Hematopoietic multipotent progenitor cell treated with erythropoietin and hydrocortisone succinate and interleukin-3 and kit ligand, for 6 days (in vitro differentiated cells): ENCODE data around the gene ARL5A.
"Not testable (repeated sequence)": the region's sequence is repeated elsewhere in the genome, so short reads cannot be mapped to it uniquely, and the experiment has no call there.

Source experiments
- DNase-seq: peaks from one replicate; pipeline ENCODE4 v3.0.0-alpha.2; 2015

The ARL5A gene

DNA sequence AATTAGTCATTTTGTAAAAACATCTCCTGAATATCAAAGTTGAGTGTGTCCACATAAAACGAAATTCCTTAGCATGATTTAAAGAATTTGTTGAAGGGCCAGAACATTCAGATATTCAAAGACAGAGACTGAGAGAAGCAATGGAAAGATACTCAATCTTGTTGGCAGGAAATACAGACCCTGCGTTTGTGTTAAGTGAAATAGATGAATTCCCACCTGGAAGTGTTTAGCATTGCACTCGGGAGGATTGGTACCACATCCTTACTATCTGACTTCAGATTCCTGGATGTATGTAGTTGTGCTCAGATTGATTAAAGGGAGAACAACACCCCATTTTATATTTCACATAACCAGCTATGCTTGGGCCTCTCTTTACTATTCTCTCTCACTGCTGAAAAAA lies 9.7 kb upstream of the ARL5A start:
- DNase-seq: no peak

DNA sequence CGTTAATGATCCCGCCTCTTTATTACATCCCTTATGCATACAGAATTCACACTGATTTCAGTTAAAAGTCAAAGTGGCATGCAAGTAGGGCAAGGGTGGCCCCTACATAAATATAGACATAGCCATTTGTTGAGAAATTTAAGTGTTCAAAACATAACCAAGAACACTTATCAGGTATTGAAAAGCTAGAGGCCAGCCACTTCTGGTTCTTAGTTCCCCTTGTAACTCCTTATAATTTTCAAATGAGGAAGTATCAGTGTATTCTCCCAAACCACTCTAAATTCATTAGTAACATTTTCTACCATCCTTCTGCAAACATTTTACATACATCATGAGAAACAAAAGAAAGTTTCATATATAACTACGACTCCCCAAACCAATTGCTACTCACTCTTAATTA lies 5.8 kb upstream of the ARL5A start:
- DNase-seq: peak; percentile 42

DNA sequence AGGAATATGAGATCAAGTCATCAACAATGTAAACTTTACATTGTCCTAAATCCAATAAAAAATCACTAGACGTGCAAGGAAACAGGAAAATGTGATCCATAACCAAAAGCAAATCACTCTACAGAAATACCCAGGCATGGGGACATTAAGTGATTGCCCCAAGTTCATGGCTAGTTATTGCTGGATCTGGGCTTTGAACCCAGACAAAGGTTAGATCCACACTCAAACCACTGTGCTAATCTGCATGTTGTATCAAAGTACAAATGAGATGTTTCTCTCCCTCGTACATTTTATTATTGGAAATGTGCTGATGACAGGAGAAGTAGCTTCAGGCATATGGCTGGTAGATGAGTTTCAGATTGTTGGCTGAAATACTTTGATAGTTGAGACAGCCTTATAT lies 2.7 kb upstream of the ARL5A start:
- no peak for DNase-seq

DNA sequence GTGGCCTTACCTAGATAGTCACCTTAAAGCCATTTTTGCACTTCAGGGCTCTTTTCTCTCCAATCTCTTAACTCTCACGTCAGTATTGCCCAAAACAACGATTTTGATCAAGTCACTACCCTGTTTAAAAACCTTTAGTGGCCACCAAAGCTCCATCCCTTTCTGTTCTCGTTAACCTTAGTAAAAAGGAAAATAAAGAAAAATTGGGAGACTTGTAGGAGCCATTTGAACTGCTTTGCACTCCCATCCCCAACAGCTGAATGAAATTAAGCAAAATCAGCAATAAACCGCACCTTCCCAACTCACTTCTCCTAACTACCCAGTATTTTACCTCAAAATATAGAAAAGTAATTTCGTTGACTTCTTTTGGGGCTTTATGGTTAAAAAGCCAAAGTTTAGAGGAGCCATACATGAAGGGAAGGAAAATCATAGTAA lies 686 bp upstream of the ARL5A start:
- DNase-seq: no peak

DNA sequence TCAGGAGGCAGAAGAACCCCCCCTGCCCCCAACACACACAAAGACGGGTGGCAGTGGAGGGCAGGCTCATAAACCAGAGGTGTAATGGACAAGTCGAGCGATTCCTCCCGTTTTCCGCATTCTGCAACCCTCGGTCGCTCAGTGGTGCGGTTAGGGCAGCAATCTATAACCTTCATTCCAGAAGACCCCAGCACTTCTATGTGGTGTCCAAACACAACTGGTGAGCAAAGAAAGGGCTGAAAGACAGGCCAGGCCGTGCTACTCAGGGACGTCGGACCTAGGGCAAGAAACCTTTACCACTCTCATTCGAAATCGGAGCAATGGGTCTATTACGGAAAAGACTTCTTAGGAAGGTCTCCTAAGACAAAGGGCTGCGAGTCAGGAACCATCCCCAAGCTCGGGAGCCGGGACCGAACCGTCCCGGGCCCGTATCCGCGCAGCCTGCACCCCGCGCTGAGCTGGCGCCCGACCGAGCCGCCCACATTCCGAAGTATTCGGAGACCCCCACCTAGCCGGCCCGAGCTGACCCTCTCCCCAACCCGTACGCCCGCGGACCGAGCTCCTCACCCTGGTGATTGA lies 568 bp downstream of the ARL5A start:
- peak; percentile 56 for DNase-seq

DNA sequence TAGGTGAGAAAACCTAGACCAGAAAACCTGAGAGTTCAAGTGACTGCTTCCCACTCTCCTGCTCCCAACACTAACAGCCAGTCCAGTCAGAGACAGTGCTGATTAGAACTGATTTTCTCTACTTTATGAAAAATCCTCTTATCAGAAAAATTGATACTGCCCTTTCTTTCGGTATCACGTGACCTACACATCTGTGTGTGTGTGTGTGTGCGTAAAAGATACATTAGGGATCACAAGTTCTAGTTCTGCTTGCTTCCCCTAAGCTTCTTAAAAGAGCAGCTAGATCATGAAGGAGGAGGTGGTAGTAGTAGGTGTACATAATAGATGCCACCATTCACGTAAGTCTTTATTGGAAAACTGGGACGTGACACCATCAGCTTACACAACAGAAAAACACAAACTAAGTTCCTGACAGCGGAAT lies 1.5 kb downstream of the ARL5A start:
- peak; percentile 68 for DNase-seq

DNA sequence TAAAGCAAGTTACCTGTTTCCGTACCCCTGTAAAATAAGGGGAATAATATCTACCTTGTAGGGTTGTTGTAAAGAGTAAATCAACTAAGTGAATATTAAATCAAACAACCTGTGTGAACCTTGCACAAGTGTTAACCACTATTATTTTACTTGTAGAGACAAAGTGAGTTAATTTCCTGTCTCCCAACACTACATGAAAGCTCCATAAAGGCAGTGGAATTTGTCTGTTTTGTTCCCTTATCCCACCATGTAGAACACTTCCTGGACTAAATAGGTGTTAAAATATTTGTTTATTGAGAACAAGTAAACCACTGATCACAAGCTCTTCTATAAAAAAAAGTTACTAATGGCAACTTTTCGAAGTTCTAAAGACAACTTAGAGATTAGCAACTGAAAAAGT lies 3.3 kb downstream of the ARL5A start:
- no peak for DNase-seq

DNA sequence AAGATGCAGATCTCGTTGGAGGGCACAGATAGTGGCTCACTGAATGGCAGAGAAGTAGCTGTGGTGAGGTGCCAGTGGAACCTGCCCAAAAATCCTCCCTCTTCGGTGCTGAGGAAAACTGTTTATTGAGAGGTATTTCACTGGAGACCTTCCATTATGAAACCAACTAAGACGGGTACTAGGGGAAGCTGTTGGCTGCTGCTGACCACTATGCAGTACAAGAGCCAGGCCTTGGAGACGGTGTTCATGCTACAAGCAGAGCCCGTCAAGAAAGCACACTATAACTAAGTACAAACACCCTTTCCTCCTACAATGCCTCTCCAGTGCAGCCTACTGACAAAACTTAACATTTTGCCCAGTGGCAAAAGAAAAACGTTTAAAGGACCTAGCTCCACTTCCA lies 4.6 kb downstream of the ARL5A start:
- peak; percentile 25 for DNase-seq

DNA sequence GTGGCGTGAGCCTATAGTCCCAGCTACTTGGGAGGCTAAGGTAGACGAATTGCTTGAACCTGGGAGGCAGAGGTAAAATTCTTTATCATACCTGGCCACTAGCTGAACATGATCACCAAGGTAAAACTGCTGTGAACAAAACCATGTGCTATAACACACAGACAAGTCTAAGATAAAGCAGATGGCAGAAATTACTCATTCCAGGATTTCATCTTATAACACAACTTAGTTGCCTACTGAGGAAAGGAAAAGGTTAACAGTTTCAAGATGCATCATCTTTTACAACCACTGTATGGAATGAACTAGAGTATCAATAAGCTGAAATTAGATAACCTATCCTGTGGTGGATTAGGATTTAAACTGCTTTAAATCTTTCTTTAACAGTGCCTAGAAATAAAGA lies 8.3 kb downstream of the ARL5A start:
- no peak for DNase-seq

DNA sequence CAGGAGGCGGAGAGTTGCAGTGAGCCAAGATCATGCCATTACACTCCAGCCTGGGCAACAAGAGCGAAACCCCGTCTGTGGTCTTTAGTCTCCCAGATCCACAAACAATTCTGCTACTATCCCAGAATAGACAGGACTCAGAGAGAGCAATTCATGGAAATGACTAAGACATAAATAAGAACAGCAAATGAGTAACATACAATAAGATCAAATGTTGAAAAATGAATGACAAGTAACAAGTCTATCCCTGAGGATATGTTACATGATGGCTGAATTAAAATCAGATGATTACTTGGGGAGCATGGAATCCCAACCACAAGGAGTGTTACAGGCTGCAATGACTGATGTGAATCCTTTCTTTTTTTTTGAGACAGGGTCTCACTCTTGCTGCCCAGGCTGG lies 10.3 kb downstream of the ARL5A start:
- no peak for DNase-seq

DNA sequence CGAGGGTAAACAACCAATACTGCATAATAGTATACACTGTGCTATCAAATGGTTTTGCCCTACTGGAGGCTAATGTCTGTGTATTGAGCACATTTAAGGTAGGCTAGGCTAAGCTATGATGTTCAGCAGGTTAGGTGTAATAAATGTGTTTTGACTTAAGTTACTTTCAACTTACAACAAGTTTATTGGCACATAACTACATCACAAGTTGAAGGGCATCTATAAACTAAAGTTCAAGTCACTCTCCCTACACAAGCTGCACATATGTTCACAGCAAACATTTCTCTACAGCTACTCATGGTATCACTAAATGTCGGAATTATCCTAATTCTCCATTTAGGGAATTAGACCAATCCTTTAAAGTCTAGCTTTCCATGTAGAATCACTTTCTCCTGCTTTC lies 11.4 kb downstream of the ARL5A start:
- DNase-seq: no peak

DNA sequence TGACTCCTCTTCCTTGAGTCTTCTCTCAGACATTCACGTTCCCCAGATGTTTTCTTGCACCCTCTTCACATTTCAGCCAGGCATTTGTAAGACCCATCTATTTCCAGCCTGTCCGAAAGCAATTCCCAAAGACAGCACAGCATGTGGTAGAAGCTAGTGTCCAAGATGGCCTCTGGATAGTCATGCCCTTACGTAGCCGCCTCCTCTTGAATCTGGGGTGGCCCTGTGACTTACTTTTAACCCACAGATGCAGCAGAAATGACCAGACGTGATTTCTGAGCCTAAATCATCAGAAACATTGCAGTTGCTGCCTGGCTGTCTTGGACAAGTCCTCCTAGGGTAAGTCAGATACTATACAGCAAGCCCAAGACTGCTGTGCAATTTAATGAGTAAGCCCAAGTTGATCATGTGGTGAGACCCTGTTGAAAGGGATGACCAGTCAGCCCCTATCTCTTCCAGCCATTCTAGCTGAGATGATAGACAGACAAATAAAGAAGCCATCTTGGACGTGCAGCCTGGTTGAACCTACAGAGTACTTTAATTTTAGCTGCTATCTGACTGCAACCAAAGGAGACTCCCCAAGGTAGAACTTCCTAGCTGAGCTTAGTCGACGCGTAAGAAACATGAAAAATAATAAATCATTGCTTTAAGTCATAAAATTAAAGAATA lies 12.3 kb downstream of the ARL5A start:
- no peak for DNase-seq

DNA sequence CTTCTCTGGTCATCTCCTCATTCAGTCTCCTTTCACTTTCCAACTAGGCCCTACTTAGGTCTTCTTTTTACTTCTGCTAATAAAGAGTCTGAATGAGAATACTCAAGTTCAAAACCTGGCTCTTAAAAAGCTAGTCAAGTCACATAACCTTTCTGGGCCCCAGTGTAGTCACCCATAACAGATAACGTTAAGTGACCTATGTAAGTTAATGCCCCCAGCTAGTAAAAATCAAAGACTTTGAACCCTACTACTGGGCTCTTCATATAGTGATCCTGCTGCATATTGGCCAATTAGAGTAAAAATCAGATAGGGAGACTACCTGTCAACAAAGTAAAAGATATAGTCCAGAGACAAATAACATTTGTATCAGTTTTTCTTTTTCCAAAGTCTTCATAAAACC lies 17.7 kb downstream of the ARL5A start:
- DNase-seq: no peak

DNA sequence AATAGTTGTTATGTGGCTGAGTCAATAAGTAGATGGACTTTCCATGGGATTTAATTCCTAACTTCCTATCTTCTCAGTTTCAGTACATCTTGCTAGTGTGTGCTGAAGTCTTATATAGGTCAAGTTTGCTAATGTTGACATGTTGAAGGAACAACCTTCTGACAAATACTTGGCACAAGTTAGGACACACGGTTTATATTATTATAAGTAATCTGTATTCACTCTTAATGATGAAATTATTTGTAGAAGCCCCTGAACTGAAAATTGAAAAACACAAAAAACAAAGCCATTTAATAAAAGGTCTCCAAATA lies 19.2 kb downstream of the ARL5A start:
- no peak for DNase-seq

DNA sequence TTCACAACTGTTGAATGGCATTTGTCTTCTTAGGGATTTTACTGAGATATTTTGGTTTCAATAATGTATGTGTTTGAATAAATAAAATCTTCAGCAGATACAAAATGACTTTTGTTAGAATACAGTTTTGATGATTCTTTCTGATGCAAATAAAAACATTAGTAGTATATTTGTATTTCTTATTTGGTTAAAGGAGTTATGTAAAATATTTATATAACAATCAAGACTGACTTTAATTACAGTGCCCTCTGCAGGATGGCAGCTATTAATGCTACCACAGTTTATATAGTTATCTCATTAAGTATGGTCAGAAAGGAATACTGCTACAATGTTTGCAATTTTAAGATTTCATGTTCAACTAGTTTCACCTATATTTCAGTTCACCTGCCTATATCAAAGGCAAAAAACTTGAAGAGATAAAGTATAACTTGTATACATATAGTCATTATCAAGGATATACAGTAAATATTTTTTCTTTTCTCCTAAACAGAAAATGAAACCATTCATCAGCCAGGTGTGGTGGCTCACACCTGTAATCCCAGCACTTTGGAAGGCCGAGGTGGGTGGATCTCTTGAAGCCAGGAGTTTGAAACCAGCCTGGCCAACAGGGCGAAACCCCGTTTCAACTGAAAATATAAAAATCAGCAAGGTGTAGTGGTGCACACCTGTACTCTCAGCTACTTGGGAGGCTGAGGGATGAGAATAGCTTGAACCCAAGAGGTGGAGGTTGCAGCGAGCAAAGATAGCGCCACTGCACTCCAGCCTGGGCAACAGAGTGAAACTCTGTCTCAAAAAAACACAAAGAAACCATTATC lies 19.8 kb downstream of the ARL5A start:
- peak; percentile 67 for DNase-seq

DNA sequence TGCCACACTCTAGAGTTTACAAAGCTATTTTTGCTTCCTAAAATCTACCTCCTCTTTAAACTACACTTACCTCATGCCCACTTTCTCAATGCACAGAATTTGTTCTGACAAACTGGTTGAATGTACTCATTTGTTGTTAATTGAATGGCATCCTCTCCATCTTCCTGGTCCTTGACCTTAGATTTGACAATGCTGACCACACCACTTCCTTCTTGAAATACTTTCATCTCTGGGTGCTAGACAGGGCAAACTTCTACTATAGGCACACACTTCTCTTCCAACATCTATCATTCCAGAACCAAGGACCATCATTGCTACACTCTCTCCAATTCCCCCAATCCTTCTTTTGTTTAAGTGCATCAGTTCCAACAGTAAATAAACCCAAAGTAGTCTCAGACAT lies 22.3 kb downstream of the ARL5A start:
- no peak for DNase-seq

DNA sequence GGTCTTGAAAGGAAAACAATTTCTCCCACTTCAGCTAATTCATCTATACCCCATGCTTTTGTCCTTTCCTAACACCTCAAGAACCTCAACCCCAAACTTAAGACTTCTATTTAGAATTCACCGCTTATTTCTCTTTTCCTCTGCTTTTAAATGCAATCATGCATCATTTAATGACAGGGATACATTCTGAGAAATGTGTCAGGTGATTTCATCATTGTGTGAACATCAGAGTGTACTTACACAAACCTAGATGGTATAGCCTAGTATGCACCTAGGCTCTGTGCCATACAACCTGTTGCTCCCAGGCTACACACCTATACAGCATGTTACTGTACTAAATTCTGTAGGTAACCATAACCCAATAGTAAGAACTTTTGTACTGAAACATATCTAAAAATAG lies 22.9 kb downstream of the ARL5A start:
- no peak for DNase-seq

DNA sequence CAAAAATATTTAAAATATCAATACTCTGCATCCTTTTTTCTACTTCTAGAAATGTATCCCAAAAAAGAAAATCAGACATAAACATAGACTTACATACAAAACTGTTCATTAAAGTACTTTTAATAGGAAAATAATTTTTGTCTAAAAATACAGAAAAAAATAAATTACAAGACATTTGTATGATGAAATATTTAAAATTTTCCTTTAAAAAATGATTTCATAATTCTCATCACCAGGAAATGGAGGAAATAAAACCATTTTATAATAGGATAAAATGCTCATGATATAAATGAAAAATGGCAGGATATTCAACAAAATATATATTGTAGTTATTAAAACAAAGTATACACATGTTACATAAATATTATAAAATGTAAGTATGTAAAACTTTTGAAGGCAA lies 24.4 kb downstream of the ARL5A start:
- no peak for DNase-seq

DNA sequence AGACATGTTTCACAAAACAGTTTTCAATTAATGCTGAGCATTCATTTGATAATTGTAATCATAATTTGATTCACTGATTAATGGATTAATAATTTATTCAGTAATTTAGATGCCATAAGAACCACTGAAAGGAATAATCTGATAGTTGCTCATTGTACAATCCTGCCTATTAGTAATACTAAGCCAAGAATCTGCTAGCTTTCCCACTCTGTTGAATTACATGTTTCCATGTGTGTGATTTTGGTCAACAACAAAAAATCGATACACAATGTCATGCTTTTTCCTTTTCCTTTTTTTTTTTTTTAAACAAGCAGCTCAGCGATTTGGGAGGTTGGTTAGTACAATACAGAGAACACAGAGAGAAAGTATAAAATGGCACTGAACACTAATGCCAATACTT lies 25.9 kb downstream of the ARL5A start:
- no peak for DNase-seq

DNA sequence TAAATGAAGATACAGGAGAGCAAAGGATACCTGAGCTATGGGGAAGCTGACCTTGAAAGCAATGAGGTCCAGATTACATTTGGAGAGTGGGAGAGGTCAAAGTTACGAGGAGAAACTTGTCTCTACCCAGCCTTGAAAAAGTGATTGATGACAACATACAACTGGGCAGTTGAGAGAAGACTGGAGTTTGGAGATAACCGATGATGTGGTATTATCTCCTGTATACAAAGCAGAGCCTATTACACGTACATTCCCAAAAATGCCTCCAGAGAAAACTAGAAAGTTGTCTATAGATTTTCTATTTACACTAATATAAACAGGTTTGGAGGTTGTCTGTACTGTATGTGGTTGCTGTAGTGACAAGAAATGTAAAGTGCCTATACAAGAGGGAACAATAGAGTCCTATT lies 28.3 kb downstream of the ARL5A start:
- peak; percentile 61 for DNase-seq

DNA sequence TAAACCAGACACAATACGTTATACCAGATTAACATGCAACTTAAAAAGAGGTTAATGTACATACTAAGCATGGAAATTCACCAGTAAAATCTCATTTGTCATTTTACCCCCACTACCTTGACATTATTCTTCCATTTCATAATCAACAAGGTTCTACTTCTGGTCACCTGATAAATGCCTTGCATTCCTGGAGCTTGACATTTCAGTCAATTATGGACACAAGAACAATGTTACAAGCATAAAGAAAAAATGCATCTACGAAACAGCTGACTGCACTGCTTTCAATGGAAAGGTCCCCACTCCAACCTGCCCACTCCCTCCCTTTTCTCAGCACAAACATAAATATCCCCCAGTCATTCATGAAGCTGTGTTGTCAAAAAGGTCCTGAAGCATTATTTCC lies 31.4 kb downstream of the ARL5A start:
- no peak for DNase-seq

DNA sequence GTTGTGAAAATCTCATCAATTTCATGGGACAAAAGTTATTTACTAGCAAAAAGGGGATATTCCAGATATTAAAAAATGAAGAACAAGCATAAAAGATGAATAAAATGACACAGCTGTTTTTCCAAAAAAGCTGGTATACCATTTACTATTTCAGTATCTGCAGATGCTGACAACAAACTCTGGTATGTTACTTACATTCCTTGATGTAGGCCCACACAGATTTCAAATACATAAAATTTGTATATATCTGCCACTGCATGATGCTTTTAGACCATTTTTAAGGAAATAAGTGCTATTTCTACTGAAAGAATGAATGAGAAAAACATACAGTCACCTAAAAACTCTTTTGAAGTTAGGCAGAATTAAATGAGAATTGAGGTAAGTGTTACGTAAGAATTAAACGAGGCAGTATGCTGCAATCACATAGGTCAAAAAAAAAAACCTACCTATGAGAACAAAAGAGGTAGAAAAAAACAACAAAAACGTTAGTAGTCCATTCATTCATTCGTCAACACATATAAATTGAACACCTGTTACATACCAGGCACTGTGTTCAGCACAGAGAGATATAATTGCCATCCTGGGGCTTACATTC lies 32.5 kb downstream of the ARL5A start:
- no peak for DNase-seq

DNA sequence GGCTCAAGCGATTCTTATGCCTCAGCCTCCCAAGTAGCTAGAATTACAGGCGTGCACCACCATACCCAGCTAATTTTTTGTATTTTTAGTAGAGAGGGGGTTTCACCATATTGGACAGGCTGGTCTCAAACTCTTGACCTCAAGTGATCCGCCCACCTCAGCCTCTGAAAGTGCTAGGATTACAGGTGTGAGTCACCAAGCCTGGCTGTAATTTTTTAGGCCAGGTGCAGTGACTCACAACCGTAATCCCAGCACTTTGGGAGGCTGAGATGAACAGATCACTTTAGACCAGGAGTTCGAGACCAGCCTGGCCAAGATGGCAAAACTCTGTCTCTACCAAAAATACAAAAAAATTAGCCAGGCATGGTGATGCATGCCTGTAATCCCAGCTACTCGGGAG lies 33.8 kb downstream of the ARL5A start:
- DNase-seq: not testable (repeated sequence)

DNA sequence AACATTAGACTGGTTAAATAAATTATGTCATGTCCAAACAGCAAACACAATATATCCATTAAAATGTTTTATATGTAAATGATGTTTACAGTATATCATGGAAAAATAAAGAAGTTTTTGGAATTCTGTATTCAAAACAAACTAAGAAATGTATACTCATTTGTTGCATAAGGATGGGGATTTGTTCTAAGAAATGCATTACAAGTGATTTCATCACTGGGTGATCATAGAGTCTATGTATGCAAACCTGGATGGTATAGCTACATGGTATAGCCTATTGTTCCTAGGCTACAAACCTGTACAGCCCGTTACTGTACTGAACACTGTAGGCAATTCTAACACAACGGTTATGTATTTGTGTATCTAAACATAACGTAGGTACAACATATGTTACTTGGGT lies 35.1 kb downstream of the ARL5A start:
- DNase-seq: no peak
